ENCODE measurements around the gene FHIT.

Gene FHIT

GRCh38 chr3:59832241-59832640 is 1419.0 kb downstream of the FHIT start:
- no peak for TF ChIP-seq CTCF (IDR thresholded peaks at IDR 0.05)
- no peak overlapping the region for H3K4me3 Mint-ChIP-seq
- no peak for DNase-seq
- H3K9me3 Mint-ChIP-seq = peaks cover 10% of the 10 kb centered on the region
- no peaks in the 10 kb centered on the region for H3K27me3 Mint-ChIP-seq (ENCODE audit: low read depth, poor library complexity)
- no peaks in the 10 kb centered on the region for H3K4me1 Mint-ChIP-seq
- H3K27ac Mint-ChIP-seq = no peak overlapping the region
- H3K36me3 Mint-ChIP-seq (ENCODE audit: low read depth) = peaks cover 7% of the 10 kb centered on the region

GRCh38 chr3:59831394-59831793 is 1419.9 kb downstream of the FHIT start:
- no peaks in the 10 kb centered on the region for H3K27me3 Mint-ChIP-seq (ENCODE audit: low read depth, poor library complexity)
- H3K4me1 Mint-ChIP-seq = no peaks in the 10 kb centered on the region
- H3K36me3 Mint-ChIP-seq (ENCODE audit: low read depth) = peaks cover 7% of the 10 kb centered on the region
- H3K27ac Mint-ChIP-seq = no peak overlapping the region
- H3K9me3 Mint-ChIP-seq = peaks cover 10% of the 10 kb centered on the region
- no peak for TF ChIP-seq CTCF (IDR thresholded peaks at IDR 0.05)
- H3K4me3 Mint-ChIP-seq = no peak overlapping the region
- DNase-seq = no peak

GRCh38 chr3:59829527-59829926 is 1421.7 kb downstream of the FHIT start:
- Mint-ChIP-seq H3K27ac (no peak overlapping the region), H3K4me3 (no peak overlapping the region), H3K36me3 (ENCODE audit: low read depth) (peaks cover 7% of the 10 kb centered on the region), H3K9me3 (peaks cover 6% of the 10 kb centered on the region), H3K27me3 (ENCODE audit: low read depth, poor library complexity) (no peaks in the 10 kb centered on the region), H3K4me1 (peaks cover 8% of the 10 kb centered on the region)
- no peak for TF ChIP-seq CTCF (IDR thresholded peaks at IDR 0.05)
- no peak for DNase-seq

GRCh38 chr3:59824876-59825275 is 1426.4 kb downstream of the FHIT start:
- Mint-ChIP-seq H3K27ac (no peak overlapping the region), H3K9me3 (peaks cover 21% of the 10 kb centered on the region), H3K4me3 (no peak overlapping the region), H3K27me3 (ENCODE audit: low read depth, poor library complexity) (peaks cover 5% of the 10 kb centered on the region), H3K4me1 (peaks cover 8% of the 10 kb centered on the region), H3K36me3 (ENCODE audit: low read depth) (peaks cover 11% of the 10 kb centered on the region)
- DNase-seq = no peak
- TF ChIP-seq CTCF (IDR thresholded peaks at IDR 0.05) = no peak

- Mint-ChIP-seq H3K4me1 (peaks cover 35% of the 10 kb centered on the region), H3K36me3 (ENCODE audit: low read depth) (peaks cover 11% of the 10 kb centered on the region), H3K9me3 (peaks cover 21% of the 10 kb centered on the region), H3K27me3 (ENCODE audit: low read depth, poor library complexity) (peaks cover 5% of the 10 kb centered on the region), H3K4me3 (no peak overlapping the region), H3K27ac (no peak overlapping the region)
- no peak for TF ChIP-seq CTCF (IDR thresholded peaks at IDR 0.05)
- no peak for DNase-seq
These were observed 1430.0 kb downstream of the FHIT start for GRCh38 chr3:59821274-59821673.

GRCh38 chr3:59820352-59820934 is 1430.8 kb downstream of the FHIT start:
- Mint-ChIP-seq H3K36me3 (ENCODE audit: low read depth) (peaks cover 11% of the 10 kb centered on the region), H3K4me1 (peaks cover 35% of the 10 kb centered on the region), H3K27me3 (ENCODE audit: low read depth, poor library complexity) (peaks cover 5% of the 10 kb centered on the region), H3K27ac (no peak overlapping the region), H3K9me3 (peaks cover 21% of the 10 kb centered on the region), H3K4me3 (no peak overlapping the region)
- no peak for DNase-seq
- TF ChIP-seq CTCF (IDR thresholded peaks at IDR 0.05) = no peak
